Measurements from ENCODE around the gene PODXL.
"Not testable (repeated sequence)": the region's sequence is repeated elsewhere in the genome, so short reads cannot be mapped to it uniquely, and the experiment has no call there.

PODXL gene

DNA sequence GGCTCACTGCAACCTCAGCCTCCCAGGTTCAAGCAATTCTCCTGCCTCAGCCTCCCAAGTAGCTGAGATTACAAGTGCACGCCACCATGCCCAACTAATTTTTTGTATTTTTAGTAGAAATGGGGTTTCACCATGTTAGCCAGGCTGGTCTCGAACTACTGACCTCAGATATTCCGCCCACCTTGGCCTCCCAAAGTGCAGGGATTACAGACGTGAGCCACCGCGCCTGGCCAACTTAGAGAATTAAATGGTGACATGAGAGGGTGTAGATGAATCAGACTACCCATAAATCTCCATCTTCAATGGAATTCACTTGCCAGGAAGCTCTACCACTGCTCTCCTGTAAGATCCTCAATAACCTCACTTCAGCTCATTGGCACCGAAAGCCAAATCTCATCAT lies 41.0 kb downstream of the PODXL start:
- H3K27ac ChIP-seq (ENCODE audit: insufficient read depth in 1 of 2, low read depth in 1 of 2, low read length in 2 of 2, poor library complexity in 1 of 2, severe bottlenecking in 2 of 2); H3K9me3 ChIP-seq (ENCODE audit: control extremely low read depth in 1 of 5, control insufficient read depth in 4 of 5, insufficient read depth in 2 of 5, low read depth in 1 of 5, low read length in 4 of 5); H3K27me3 ChIP-seq (replicated peaks in 2 of 5; ENCODE audit: control insufficient read depth in 4 of 5, insufficient read depth in 5 of 5, low read length in 4 of 5); DNase-seq; H3K4me3 ChIP-seq (ENCODE audit: control insufficient read depth in 1 of 7, extremely low read depth in 1 of 7, insufficient read depth in 4 of 7, low read depth in 2 of 7, low read length in 6 of 7); POLR2A ChIA-PET; H3K36me3 ChIP-seq (ENCODE audit: control insufficient read depth in 4 of 4, insufficient read depth in 4 of 4, low read length in 3 of 4): not testable (repeated sequence)
- CTCF ChIA-PET: interaction anchor here (0.6 to 2.1 kb wide), 11 partner anchors 9 to 641 kb away, joined by 3 to 7 read pairs (median 4); no protein-coding TSS in a partner anchor
- peaks cover 0 to 13% (median 5%) of the 10 kb centered on the region in 4 experiments for H3K4me1 ChIP-seq (ENCODE audit: control extremely low read depth in 1 of 4, control insufficient read depth in 4 of 4, insufficient read depth in 4 of 4, low read length in 3 of 4)
- WGBS (ENCODE audit: insufficient coverage): 98% methylated on average over 4 of the region's 7 CpGs

DNA sequence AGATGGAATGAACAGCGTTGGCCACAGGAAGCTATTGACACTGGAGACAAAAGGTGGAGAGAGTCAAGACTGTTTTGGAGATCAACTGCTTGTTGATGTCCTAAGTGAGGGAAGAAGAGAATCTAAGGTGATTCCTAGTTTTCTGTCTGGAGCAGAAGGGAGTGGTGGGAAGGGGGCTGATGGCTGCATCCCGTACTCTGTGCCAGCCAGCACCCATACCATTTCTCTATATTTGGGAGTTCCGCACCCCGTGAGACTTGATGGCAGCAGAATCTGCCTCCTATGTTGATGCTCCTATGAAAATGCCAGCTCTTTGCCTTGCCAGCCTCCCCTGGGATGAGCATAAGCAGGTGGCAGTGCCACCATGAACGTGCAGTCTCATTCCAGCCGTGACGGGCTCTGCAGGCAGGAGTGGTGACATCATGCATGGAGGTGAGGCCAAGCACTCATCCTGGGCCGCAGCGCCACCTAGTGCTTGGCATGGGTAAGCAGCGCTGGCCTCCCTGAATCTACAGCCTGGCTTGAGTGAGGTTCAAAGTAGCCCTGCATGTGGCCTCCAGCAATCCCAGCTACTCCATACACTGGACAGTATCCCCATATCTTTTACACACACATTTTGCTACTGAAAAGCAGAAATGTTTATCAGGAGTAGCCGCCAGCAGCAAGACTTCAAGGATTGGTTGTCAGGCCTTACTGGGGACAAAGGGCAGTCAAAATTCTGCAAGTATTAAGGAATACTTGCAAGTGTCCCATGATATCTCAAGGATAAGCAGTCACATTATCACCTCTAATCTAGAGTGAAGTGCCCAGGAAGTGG lies 43.0 kb downstream of the PODXL start:
- H3K4me1 ChIP-seq (ENCODE audit: control extremely low read depth in 1 of 4, control insufficient read depth in 4 of 4, insufficient read depth in 4 of 4, low read length in 3 of 4): peaks cover 0 to 13% (median 5%) of the 10 kb centered on the region in 4 experiments
- H3K36me3 ChIP-seq (ENCODE audit: control insufficient read depth in 4 of 4, insufficient read depth in 4 of 4, low read length in 3 of 4): no peaks in the 10 kb centered on the region
- CTCF ChIA-PET: interaction anchor here (0.6 to 5.7 kb wide), 10 partner anchors 9 to 375 kb away, joined by 3 to 27 read pairs (median 4); no protein-coding TSS in a partner anchor
- peak overlapping the region in 2 of 7 experiments; percentile 20 to 35 for H3K4me3 ChIP-seq (ENCODE audit: control insufficient read depth in 1 of 7, extremely low read depth in 1 of 7, insufficient read depth in 4 of 7, low read depth in 2 of 7, low read length in 6 of 7)
- POLR2A ChIA-PET: no interaction called here
- no peak overlapping the region for H3K27ac ChIP-seq (ENCODE audit: insufficient read depth in 1 of 2, low read depth in 1 of 2, low read length in 2 of 2, poor library complexity in 1 of 2, severe bottlenecking in 2 of 2)
- DNase-seq: peak; percentile 82 to 90 (median 89)
- no peaks in the 10 kb centered on the region for H3K9me3 ChIP-seq (ENCODE audit: control extremely low read depth in 1 of 5, control insufficient read depth in 4 of 5, insufficient read depth in 2 of 5, low read depth in 1 of 5, low read length in 4 of 5)
- peaks cover 0 to 2% (median 0%) of the 10 kb centered on the region in 5 experiments for H3K27me3 ChIP-seq (replicated peaks in 2 of 5; ENCODE audit: control insufficient read depth in 4 of 5, insufficient read depth in 5 of 5, low read length in 4 of 5)
- WGBS (ENCODE audit: insufficient coverage): 26% methylated on average over 8 of the region's 11 CpGs

DNA sequence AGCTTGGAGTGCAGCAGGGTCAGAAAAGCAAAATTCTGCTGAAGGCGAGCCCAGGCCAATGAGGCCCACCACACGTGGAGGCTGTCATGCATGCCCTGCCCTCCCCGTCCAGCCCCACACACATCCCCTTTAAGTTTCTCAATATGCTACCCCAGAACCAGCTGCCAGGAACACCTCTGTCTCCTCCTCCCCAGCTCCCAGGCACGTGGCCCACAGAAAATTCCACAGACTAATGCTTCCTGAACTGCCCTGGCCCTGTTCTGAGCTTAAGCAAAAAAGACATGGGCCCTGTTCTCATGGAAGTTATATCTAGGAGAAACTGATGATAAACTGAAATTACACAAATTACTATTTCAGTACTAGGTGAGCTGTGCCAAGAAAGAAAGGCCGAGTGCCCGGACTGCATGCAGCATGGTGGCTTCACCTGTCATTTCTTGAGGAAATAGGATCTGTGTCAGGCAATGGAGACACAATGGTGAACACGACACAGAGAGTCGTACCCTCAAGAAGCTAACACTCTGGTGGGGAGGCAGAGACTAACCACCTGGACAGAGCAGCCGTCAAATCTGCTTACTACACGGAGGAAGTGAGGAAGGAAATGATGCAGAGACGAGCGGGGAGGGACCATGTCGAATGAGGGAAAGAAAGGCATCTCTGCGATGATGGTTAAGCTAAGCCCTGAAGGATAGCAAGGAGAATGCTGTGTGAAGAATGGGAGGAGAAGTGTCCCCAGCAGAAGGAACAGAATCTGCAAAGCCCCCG lies 44.5 kb downstream of the PODXL start:
- DNase-seq: peak; percentile 39 to 75 (median 71)

DNA sequence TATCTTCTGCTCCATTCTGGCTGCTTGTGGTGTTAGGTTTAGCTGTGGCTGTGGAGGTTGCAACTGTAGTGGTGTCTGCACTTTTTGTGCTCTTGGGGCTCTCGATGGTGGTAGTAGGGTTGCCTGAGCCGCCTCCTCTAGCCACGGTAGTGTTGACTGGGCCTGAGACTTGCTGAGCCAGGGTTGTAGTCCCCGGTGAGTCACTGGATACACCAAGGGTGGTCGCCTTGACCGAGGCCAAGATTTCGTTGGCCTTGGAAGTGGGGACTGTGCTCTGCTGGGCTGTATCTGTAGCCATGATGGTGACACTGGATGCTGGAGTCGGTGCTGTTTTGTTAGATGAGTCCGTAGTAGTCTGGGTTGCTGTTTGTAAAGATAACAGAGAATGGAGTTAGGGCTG lies 45.4 kb downstream of the PODXL start:
- Histone ChIP-seq H3K27ac (ENCODE audit: insufficient read depth in 1 of 2, low read depth in 1 of 2, low read length in 2 of 2, poor library complexity in 1 of 2, severe bottlenecking in 2 of 2) (no peak overlapping the region), H3K27me3 (replicated peaks in 2 of 5; ENCODE audit: control insufficient read depth in 4 of 5, insufficient read depth in 5 of 5, low read length in 4 of 5) (peaks cover 0 to 2% (median 0%) of the 10 kb centered on the region in 5 experiments), H3K36me3 (ENCODE audit: control insufficient read depth in 4 of 4, insufficient read depth in 4 of 4, low read length in 3 of 4) (no peaks in the 10 kb centered on the region), H3K4me3 (ENCODE audit: control insufficient read depth in 1 of 7, extremely low read depth in 1 of 7, insufficient read depth in 4 of 7, low read depth in 2 of 7, low read length in 6 of 7) (no peak overlapping the region), H3K9me3 (ENCODE audit: control extremely low read depth in 1 of 5, control insufficient read depth in 4 of 5, insufficient read depth in 2 of 5, low read depth in 1 of 5, low read length in 4 of 5) (no peaks in the 10 kb centered on the region), H3K4me1 (ENCODE audit: control extremely low read depth in 1 of 4, control insufficient read depth in 4 of 4, insufficient read depth in 4 of 4, low read length in 3 of 4) (peaks cover 0 to 16% (median 7%) of the 10 kb centered on the region in 4 experiments)
- 100% methylated on average over 3 of the region's 9 CpGs for WGBS (ENCODE audit: insufficient coverage)
- DNase-seq: no peak
- CTCF ChIA-PET: interaction anchor here (0.6 to 5.7 kb wide), 8 partner anchors 9 to 529 kb away, joined by 3 to 27 read pairs (median 4); no protein-coding TSS in a partner anchor
- POLR2A ChIA-PET: no interaction called here

More for the DNA sequence above, 44.5 kb downstream of the PODXL start:
- WGBS (ENCODE audit: insufficient coverage): 46% methylated on average over 13 of the region's 15 CpGs
- Histone ChIP-seq H3K4me1 (ENCODE audit: control extremely low read depth in 1 of 4, control insufficient read depth in 4 of 4, insufficient read depth in 4 of 4, low read length in 3 of 4) (peaks cover 0 to 16% (median 7%) of the 10 kb centered on the region in 4 experiments), H3K9me3 (ENCODE audit: control extremely low read depth in 1 of 5, control insufficient read depth in 4 of 5, insufficient read depth in 2 of 5, low read depth in 1 of 5, low read length in 4 of 5) (no peaks in the 10 kb centered on the region), H3K4me3 (ENCODE audit: control insufficient read depth in 1 of 7, extremely low read depth in 1 of 7, insufficient read depth in 4 of 7, low read depth in 2 of 7, low read length in 6 of 7) (no peak overlapping the region), H3K36me3 (ENCODE audit: control insufficient read depth in 4 of 4, insufficient read depth in 4 of 4, low read length in 3 of 4) (no peaks in the 10 kb centered on the region), H3K27me3 (replicated peaks in 2 of 5; ENCODE audit: control insufficient read depth in 4 of 5, insufficient read depth in 5 of 5, low read length in 4 of 5) (peaks cover 0 to 2% (median 0%) of the 10 kb centered on the region in 5 experiments), H3K27ac (ENCODE audit: insufficient read depth in 1 of 2, low read depth in 1 of 2, low read length in 2 of 2, poor library complexity in 1 of 2, severe bottlenecking in 2 of 2) (no peak overlapping the region)
- POLR2A ChIA-PET: no interaction called here
- CTCF ChIA-PET: interaction anchor here (0.6 to 5.7 kb wide), 10 partner anchors 10 to 144 kb away, joined by 3 to 27 read pairs (median 4); no protein-coding TSS in a partner anchor

GRCh38 chr7:131509781-131510180 lies 46.6 kb downstream of the PODXL start:
- no peaks in the 10 kb centered on the region for H3K9me3 ChIP-seq (ENCODE audit: control extremely low read depth in 1 of 5, control insufficient read depth in 4 of 5, insufficient read depth in 2 of 5, low read depth in 1 of 5, low read length in 4 of 5)
- no peaks in the 10 kb centered on the region for H3K27me3 ChIP-seq (replicated peaks in 2 of 5; ENCODE audit: control insufficient read depth in 4 of 5, insufficient read depth in 5 of 5, low read length in 4 of 5)
- H3K4me3 ChIP-seq (ENCODE audit: control insufficient read depth in 1 of 7, extremely low read depth in 1 of 7, insufficient read depth in 4 of 7, low read depth in 2 of 7, low read length in 6 of 7): no peak overlapping the region
- POLR2A ChIA-PET: interaction anchor here (0.6 kb wide), 1 partner anchor 329 kb away, joined by 3 read pairs; no protein-coding TSS in a partner anchor
- no peak for DNase-seq
- peaks cover 0 to 16% (median 7%) of the 10 kb centered on the region in 4 experiments for H3K4me1 ChIP-seq (ENCODE audit: control extremely low read depth in 1 of 4, control insufficient read depth in 4 of 4, insufficient read depth in 4 of 4, low read length in 3 of 4)
- CTCF ChIA-PET: interaction anchor here (1.2 to 10.5 kb wide), 7 partner anchors 8 to 146 kb away, joined by 3 to 113 read pairs (median 4); no protein-coding TSS in a partner anchor
- H3K27ac ChIP-seq (ENCODE audit: insufficient read depth in 1 of 2, low read depth in 1 of 2, low read length in 2 of 2, poor library complexity in 1 of 2, severe bottlenecking in 2 of 2): no peak overlapping the region
- 100% methylated on average over 8 of the region's 8 CpGs for WGBS (ENCODE audit: insufficient coverage)
- H3K36me3 ChIP-seq (ENCODE audit: control insufficient read depth in 4 of 4, insufficient read depth in 4 of 4, low read length in 3 of 4): no peaks in the 10 kb centered on the region

DNA sequence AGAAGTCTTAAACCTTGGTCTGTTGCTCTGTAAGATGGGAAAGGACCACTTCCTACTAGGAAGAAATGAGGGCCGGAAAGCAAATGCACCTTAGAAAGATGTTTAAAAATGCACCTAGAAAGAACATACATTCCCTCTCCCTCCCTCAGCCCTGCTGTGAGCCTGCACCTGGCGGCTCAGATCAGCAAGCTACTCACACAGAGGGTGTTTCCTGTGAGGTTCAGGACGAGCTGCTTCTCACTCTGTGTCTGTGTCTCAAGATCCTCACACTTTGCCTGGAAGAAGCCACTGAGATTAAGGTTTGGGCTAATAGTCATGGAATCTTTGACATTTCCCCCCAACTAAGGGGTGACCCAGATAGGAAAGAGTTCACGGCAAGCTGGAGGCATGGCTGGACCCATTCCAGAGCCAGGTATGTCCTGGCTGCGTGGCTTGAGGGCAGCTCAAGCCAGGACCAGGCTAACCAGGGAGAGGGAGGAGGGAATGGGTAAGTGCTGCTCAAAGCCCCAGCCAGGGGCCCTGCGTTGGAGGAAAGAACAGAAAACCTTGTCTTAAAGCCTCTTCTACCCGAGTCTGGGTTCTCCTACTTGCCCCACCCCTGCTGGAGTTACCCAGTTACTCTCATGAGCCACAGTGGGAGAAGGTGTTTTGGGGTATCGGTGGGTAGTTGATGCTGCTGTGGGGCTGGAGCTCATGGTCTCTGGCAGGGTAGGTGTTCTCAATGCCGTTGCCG lies 47.5 kb downstream of the PODXL start:
- Histone ChIP-seq H3K9me3 (ENCODE audit: control extremely low read depth in 1 of 5, control insufficient read depth in 4 of 5, insufficient read depth in 2 of 5, low read depth in 1 of 5, low read length in 4 of 5) (no peaks in the 10 kb centered on the region), H3K27me3 (replicated peaks in 2 of 5; ENCODE audit: control insufficient read depth in 4 of 5, insufficient read depth in 5 of 5, low read length in 4 of 5) (no peaks in the 10 kb centered on the region), H3K27ac (ENCODE audit: insufficient read depth in 1 of 2, low read depth in 1 of 2, low read length in 2 of 2, poor library complexity in 1 of 2, severe bottlenecking in 2 of 2) (no peak overlapping the region), H3K4me3 (ENCODE audit: control insufficient read depth in 1 of 7, extremely low read depth in 1 of 7, insufficient read depth in 4 of 7, low read depth in 2 of 7, low read length in 6 of 7) (no peak overlapping the region), H3K36me3 (ENCODE audit: control insufficient read depth in 4 of 4, insufficient read depth in 4 of 4, low read length in 3 of 4) (no peaks in the 10 kb centered on the region), H3K4me1 (ENCODE audit: control extremely low read depth in 1 of 4, control insufficient read depth in 4 of 4, insufficient read depth in 4 of 4, low read length in 3 of 4) (peaks cover 0 to 16% (median 7%) of the 10 kb centered on the region in 4 experiments)
- ChIA-PET CTCF (interaction anchor here (0.6 to 10.5 kb wide), 13 partner anchors 7 to 273 kb away, joined by 3 to 113 read pairs (median 3); no protein-coding TSS in a partner anchor), POLR2A (no interaction called here)
- 79% methylated on average over 8 of the region's 10 CpGs for WGBS (ENCODE audit: insufficient coverage)
- no peak for DNase-seq

Measured in common myeloid progenitor, CD34-positive (primary cell).